Gastrocnemius medialis (tissue), 4 donors: ENCODE results near the gene PPIL4.

Experiments
- CTCF ChIP-seq, 5 experiments: fragments of 450-650 bp in 3 of 5; fragments of 200-600 bp in 2 of 5; sonication (generic) in 2 of 5; IDR thresholded peaks in 4 of 5; conservative IDR thresholded peaks in 1 of 5; 1 replicate in 4 of 5; 2 replicates in 1 of 5; pipeline ENCODE4 v1.5.1; 2016 to 2019; ENCODE audit warnings: antibody characterized with exemption in 5 of 5, mild to moderate bottlenecking in 3 of 5, moderate library complexity in 3 of 5
- POLR2A ChIP-seq, 2 donors: fragments of 450-650 bp; IDR thresholded peaks; one replicate each; pipeline ENCODE4 v1.6.1; 2017; ENCODE audit warnings: antibody characterized with exemption in 2 of 2, mild to moderate bottlenecking in 2 of 2, moderate library complexity in 2 of 2

GRCh38 chr6:149501768-149502167 is 44.1 kb downstream of the PPIL4 start:
- TF ChIP-seq CTCF (IDR thresholded peaks at IDR 0.05 in 4 of 5, conservative IDR thresholded peaks at IDR 0.05 in 1 of 5) (no peak), POLR2A (IDR thresholded peaks at IDR 0.05) (no peak)
